VCaP (cell line): ENCODE data around the gene SCN4A.

Experiments
- H3K27ac ChIP-seq: fragments of 450-650 bp; 2 replicates; pipeline ENCODE4 v1.5.1; 2017
- TF ChIP-seq, protein P1 (sequence below): fragments of 450-650 bp; conservative IDR thresholded peaks from 2 replicates; pipeline ENCODE4 v1.5.1; 2017; ENCODE audit warnings: mild to moderate bottlenecking, moderate library complexity

The SCN4A gene

DNA sequence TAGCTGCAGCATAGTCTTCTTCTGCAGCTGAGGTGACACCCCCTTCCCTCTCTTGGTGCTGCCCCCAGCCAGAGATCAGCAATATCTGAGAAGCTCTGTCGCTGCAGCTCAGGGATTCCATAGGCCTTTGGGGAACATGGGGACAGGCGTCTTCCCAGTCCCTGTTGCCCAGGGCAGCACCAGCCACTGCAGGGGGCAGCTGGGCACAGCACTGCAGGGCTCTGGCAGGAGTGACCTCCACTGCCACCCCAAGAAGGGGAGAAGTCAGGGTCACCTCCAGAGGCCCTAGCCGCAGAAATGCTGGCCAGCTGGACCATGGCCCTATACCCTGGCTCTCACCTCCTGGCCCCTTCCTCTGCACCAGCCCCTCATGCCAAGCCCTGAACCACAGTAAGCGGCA is 16.9 kb downstream of the SCN4A start:
- TF ChIP-seq, protein P1, sequence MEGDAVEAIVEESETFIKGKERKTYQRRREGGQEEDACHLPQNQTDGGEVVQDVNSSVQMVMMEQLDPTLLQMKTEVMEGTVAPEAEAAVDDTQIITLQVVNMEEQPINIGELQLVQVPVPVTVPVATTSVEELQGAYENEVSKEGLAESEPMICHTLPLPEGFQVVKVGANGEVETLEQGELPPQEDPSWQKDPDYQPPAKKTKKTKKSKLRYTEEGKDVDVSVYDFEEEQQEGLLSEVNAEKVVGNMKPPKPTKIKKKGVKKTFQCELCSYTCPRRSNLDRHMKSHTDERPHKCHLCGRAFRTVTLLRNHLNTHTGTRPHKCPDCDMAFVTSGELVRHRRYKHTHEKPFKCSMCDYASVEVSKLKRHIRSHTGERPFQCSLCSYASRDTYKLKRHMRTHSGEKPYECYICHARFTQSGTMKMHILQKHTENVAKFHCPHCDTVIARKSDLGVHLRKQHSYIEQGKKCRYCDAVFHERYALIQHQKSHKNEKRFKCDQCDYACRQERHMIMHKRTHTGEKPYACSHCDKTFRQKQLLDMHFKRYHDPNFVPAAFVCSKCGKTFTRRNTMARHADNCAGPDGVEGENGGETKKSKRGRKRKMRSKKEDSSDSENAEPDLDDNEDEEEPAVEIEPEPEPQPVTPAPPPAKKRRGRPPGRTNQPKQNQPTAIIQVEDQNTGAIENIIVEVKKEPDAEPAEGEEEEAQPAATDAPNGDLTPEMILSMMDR: no peak
- H3K27ac ChIP-seq: no peak overlapping the region

DNA sequence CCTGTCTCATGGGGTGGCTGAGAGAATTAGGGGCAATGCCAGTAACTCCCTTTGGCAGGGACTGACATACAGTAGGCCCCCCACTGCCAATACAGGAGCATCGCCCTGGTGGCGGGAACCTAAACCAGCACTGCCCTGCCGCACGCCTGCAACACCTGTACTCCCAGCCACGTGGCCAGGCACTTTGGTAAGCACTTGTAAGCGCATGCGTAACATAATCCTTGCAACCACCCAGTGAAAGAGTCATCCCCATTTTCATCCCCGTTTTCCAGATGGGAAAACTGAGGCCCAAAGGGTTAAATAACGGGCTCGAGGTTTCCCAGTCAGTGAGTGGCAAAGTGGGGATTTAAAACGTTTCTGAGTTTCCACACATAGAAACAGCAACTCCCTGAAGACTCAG is 17.5 kb downstream of the SCN4A start:
- TF ChIP-seq, protein P1: no peak
- no peak overlapping the region for H3K27ac ChIP-seq

DNA sequence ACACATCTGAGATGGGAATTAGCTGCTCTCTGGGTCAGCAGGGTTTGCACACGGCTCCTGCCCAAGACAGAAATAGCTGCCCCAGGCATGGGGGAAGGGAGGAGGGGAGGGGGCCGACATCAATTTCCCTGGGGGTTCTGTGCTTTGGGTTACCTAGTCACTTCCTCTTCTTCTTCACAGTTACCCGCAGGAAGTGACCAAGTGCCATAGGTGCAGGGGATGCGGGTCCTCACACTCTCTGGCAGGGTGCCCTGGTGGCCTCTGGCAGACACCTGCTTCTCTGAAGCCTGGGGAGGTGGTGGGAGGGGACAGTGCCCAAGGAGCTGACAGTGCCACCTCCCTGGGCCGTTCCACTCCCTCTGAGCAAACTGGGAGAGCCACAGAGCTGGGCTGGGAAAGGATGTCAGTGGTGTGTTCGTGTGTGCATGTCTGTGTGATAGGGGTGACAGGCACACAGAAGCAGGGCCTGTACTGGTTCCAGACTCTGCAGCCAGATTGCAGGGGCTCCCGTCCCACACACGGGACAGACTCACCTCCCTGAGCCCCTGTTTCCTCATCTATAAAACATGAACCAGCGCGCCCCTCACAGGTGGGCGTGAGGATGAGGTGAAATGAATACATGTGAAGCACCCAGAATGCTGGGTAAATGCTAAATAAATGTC is 18.2 kb downstream of the SCN4A start:
- no peak overlapping the region for H3K27ac ChIP-seq
- TF ChIP-seq, protein P1: no peak

DNA sequence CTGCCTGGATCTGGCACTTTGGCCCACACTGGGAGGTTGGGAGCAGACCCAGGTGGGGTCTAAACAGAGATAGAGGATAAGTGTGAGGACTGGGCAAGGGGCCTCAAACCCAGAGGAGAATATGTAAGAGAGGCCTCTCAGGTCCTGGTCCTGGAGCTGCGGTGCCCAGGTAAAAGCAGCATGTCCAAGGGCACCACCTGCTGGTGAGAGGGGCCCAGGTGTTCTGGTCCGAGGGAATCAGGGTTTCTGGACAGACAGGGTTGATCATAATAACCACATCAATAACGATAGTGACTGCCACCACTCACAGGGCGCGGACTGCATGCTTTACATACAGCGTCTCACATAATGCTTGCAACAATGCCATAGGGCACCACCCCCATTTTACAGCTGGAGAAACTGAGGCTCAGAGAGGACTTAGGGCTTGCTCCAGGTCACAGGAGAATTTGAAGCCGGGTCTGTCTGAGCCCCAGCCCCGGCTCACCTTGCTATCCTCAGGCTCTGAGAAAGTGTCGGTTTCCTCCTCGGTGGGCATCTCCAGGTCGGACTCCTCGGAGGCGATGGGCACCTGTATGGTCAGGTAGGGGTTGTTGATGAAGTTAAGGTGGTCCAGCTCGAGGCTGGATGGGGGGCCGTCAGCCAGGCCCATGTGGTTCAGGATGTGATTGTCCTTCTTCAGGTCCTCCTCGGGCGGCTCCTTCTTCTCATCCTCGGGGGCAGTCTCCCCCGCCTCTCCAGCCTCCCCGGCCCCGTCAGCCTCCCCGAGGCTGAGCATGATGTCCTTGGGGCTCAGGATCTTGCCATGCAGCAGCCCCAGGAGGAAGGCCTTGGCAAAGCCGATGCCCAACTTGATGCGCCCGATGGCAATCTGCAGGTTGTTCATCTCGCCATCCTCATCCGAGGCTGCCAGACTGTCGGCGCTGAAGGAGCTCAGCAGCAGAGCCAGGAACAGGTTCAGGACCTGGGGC is 21.5 kb downstream of the SCN4A start:
- no peak overlapping the region for H3K27ac ChIP-seq
- TF ChIP-seq, protein P1: peak; percentile 87

DNA sequence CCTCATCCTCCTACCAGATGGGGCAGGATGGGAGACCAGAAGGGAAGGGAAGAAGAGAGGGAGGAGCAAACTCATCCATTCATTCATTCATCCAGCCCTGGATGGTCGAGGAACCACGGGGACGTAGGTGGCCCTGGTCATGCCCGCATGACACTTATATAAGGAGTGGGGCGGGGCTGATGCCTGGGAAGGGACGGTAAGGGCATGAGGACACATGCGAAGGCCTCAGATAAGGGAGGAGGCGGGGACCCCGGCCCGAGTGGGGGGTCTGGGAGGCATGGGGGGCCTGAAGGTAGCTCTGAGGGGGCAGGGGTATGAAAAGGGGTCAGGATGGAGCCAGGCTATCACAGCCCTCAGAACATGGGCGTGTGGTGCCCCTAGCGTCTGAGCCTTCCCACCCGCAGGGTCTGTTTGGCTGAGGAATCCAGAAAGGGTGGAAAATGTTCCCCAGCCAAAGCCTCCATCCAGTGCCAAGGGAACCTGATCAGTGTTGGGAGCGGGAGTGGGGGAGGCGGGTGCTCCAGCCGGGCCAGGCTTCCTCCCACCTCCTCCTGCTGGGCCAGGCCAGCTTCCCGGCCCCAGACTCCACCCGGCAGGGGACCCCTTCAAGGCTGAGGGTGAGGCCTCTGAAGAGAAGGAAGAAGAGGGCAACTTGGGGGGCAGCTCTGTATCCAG is 23.0 kb downstream of the SCN4A start:
- TF ChIP-seq, protein P1: no peak
- H3K27ac ChIP-seq: no peak overlapping the region

DNA sequence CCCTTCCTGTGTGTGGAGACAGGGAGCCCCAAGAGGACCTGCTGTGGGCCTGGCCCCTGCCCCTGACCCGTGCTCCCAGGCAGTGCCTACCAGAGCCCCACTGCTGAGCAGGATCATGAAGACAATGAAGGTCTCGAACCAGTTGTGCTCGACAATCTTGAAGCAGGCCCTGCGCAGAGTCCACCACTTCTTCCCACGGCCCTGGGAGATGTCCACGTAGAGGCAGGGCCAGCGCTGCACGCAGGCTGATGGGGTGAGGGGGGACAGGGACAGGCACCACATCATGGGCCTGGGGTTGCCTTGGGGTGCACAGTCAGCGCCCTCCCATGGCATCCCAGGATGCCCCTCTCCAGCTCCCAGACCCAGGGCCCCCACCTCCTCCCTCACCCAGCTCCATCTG is 24.2 kb downstream of the SCN4A start:
- TF ChIP-seq, protein P1: no peak
- H3K27ac ChIP-seq: no peak overlapping the region
